ENCODE measurements around the gene CHMP5. TPM values are rescaled to one million over a fixed set of nuclear protein-coding genes. Genes with fewer than 3 reads are reported as not detected.

Gene CHMP5
- total RNA-seq, 1 donor from 2014 or later = 77.8 TPM

- peaks cover 45% of the 10 kb centered on the region for H3K4me1 ChIP-seq
- TF ChIP-seq CTCF (IDR thresholded peaks at IDR 0.05) = no peak
- peak; percentile 91 for ATAC-seq
Observed at GRCh38 chr9:33290247-33291030, 25.6 kb downstream of the CHMP5 start, which contains the start of gene NFX1. Gene NFX1 (plus strand): TSS chr9:33290516. CDS start chr9:33290573, 57 bp downstream.

GRCh38 chr9:33291031-33291397, 26.2 kb downstream of the CHMP5 start:
- ATAC-seq = no peak
- Histone ChIP-seq H3K27ac (peak overlapping the region; percentile 99), H3K36me3 (peaks cover 34% of the 10 kb centered on the region), H3K9me3 (no peaks in the 10 kb centered on the region), H3K4me1 (peaks cover 51% of the 10 kb centered on the region), H3K27me3 (no peaks in the 10 kb centered on the region), H3K4me3 (peak overlapping the region; percentile 78)
- TF ChIP-seq CTCF (IDR thresholded peaks at IDR 0.05) = no peak
- no peak for DNase-seq
- intact Hi-C loops (cut with DNase I) = no loop called here

More at GRCh38 chr9:33290247-33291030, 25.6 kb downstream of the CHMP5 start, which contains the start of gene NFX1:
- peak within 1 kb of the TSS; percentile 78 for H3K4me3 ChIP-seq
- H3K36me3 ChIP-seq = peaks cover 28% of the 10 kb centered on the region
- no peaks in the 10 kb centered on the region for H3K9me3 ChIP-seq
- no peaks in the 10 kb centered on the region for H3K27me3 ChIP-seq
- intact Hi-C loops (cut with DNase I) = no loop called here
- DNase-seq = peak; percentile 99
- peak within 1 kb of the TSS; percentile 99 for H3K27ac ChIP-seq

GRCh38 chr9:33291901-33292300, 27.1 kb downstream of the CHMP5 start:
- ATAC-seq = no peak
- H3K36me3 ChIP-seq = peaks cover 43% of the 10 kb centered on the region
- intact Hi-C loops (cut with DNase I) = no loop called here
- no peak for DNase-seq
- peaks cover 56% of the 10 kb centered on the region for H3K4me1 ChIP-seq
- no peak overlapping the region for H3K4me3 ChIP-seq
- H3K27me3 ChIP-seq = no peaks in the 10 kb centered on the region
- H3K9me3 ChIP-seq = no peaks in the 10 kb centered on the region
- H3K27ac ChIP-seq = no peak overlapping the region
- TF ChIP-seq CTCF (IDR thresholded peaks at IDR 0.05) = no peak

- H3K4me1 ChIP-seq = peaks cover 69% of the 10 kb centered on the region
- DNase-seq (no peak), ATAC-seq (no peak)
- TF ChIP-seq CTCF (IDR thresholded peaks at IDR 0.05) = no peak
- H3K4me3 ChIP-seq = no peak overlapping the region
- H3K27me3 ChIP-seq = no peaks in the 10 kb centered on the region
- H3K9me3 ChIP-seq = no peaks in the 10 kb centered on the region
- peaks cover 61% of the 10 kb centered on the region for H3K36me3 ChIP-seq
- intact Hi-C loops (cut with DNase I) = no loop called here
- no peak overlapping the region for H3K27ac ChIP-seq
Observed at GRCh38 chr9:33293782-33294181, 28.9 kb downstream of the CHMP5 start.

- Histone ChIP-seq H3K4me3 (no peak overlapping the region), H3K4me1 (peaks cover 65% of the 10 kb centered on the region), H3K9me3 (no peaks in the 10 kb centered on the region), H3K27me3 (no peaks in the 10 kb centered on the region), H3K27ac (no peak overlapping the region), H3K36me3 (peaks cover 72% of the 10 kb centered on the region)
- DNase-seq = no peak
- TF ChIP-seq CTCF (IDR thresholded peaks at IDR 0.05) = no peak
- intact Hi-C loops (cut with DNase I) = no loop called here
- ATAC-seq = no peak
Observed at GRCh38 chr9:33294670-33295432, 30.0 kb downstream of the CHMP5 start.

Measured in upper lobe of right lung (tissue), 1 donor.